ENCODE measurements around the gene TTC3. TPM values are rescaled to one million over a fixed set of nuclear protein-coding genes. Genes with fewer than 3 reads are reported as not detected.
A peak's percentile ranks its signal among the peaks of the same experiment; 100 is the strongest.

The TTC3 gene
- total RNA-seq, 2 experiments from 2014 or later, result 70.2 to 74.0 TPM

DNA sequence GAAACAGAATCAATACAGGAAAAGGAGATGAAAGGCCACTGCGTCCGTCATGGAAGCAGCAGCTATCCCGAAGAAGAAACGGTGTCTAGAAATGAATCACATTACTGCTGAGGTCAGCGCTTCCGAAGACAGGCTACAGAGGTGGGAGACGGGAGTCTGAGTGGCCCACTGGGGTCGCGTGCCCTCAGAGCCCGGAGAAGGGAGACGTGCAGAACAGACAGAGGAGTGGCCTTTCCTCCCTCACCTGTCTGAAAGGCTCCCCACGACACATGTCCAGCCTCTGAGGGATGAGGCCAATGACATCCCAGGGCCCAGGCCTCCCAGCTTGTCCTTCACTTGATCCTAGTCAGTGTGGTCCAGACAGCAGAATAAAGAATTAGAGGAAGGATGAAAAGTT is 158.2 kb downstream of the TTC3 start:
- H3K9me3 Mint-ChIP-seq, result no peaks in the 10 kb centered on the region
- TF ChIP-seq, protein P1, sequence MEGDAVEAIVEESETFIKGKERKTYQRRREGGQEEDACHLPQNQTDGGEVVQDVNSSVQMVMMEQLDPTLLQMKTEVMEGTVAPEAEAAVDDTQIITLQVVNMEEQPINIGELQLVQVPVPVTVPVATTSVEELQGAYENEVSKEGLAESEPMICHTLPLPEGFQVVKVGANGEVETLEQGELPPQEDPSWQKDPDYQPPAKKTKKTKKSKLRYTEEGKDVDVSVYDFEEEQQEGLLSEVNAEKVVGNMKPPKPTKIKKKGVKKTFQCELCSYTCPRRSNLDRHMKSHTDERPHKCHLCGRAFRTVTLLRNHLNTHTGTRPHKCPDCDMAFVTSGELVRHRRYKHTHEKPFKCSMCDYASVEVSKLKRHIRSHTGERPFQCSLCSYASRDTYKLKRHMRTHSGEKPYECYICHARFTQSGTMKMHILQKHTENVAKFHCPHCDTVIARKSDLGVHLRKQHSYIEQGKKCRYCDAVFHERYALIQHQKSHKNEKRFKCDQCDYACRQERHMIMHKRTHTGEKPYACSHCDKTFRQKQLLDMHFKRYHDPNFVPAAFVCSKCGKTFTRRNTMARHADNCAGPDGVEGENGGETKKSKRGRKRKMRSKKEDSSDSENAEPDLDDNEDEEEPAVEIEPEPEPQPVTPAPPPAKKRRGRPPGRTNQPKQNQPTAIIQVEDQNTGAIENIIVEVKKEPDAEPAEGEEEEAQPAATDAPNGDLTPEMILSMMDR (IDR thresholded peaks at IDR 0.05), result no peak
- DNase-seq (no peak), ATAC-seq (no peak)
- no peak overlapping the region for H3K4me3 Mint-ChIP-seq
- peaks cover 47% of the 10 kb centered on the region for H3K36me3 Mint-ChIP-seq (ENCODE audit: low read depth)
- peaks cover 16% of the 10 kb centered on the region for H3K4me1 Mint-ChIP-seq (ENCODE audit: low read depth)
- no peaks in the 10 kb centered on the region for H3K27me3 Mint-ChIP-seq
- intact Hi-C loops (cut with micrococcal nuclease), result no loop called here
- POLR2A ChIA-PET, result no interaction called here
- CTCF ChIA-PET, result no interaction called here
- H3K27ac Mint-ChIP-seq, result peak overlapping the region; percentile 54

DNA sequence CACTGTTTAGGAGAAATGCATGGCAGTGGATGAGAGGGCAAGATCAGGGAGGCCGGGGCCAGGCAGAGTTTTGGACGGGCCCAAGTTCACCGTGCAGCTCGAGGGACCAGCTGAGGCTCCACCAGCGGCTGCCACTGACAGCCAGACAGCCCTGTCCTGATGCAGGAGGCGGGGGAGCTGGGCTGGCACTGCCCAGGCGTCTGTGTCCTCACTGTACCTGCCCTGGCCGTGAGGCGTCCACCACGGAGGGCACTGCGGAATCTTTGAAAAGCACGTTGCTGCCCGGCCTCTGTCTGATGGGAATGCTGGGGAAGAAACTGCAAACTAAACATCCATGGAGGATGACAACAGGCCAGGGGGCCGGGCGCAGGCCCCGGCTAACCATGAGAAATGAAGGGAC is 158.6 kb downstream of the TTC3 start:
- Mint-ChIP-seq H3K27ac (peak overlapping the region; percentile 54), H3K36me3 (ENCODE audit: low read depth) (peaks cover 43% of the 10 kb centered on the region), H3K9me3 (no peaks in the 10 kb centered on the region), H3K27me3 (no peaks in the 10 kb centered on the region), H3K4me1 (ENCODE audit: low read depth) (peaks cover 13% of the 10 kb centered on the region), H3K4me3 (no peak overlapping the region)
- DNase-seq, result no peak
- no peak for ATAC-seq
- CTCF ChIA-PET, result no interaction called here
- POLR2A ChIA-PET, result no interaction called here
- intact Hi-C loops (cut with micrococcal nuclease), result no loop called here
- TF ChIP-seq, protein P1 (IDR thresholded peaks at IDR 0.05), result no peak

DNA sequence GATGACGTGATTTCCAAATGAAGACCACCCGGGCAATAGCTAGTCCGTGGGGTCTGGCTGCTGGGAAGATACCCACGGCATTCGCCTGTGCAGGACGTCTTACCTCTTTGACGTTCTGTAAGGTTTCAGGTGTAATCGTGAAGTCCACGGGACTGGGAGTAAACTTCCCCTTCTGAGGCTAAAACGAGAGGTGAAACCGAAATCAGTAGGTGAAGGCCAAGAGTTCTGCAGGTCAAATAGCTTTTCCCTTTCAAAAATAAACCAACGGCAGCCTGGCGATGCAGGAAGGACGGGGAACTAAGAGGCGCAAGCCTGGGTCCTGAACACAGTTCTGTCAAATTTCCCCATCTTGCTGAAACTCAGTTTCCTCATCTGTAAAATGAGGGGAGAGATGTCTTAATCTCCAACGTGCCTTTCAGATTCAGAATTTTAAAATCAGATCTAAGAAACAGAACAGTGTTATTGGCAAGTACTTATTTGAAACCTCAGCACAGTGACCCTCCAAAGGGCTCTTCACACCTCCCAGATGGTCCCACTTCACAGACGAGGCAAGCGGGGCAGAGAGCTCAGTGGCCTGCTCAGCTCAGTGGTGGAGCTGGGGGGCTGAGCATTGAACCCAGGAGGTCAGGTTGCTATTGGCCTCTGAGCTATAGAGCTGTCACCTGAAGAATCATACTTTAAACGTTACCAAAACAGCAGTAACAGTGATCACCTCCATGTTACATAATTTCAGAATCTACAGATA is 159.4 kb downstream of the TTC3 start:
- TF ChIP-seq, protein P1 (IDR thresholded peaks at IDR 0.05), result no peak
- Mint-ChIP-seq H3K27me3 (no peaks in the 10 kb centered on the region), H3K36me3 (ENCODE audit: low read depth) (peaks cover 42% of the 10 kb centered on the region), H3K9me3 (no peaks in the 10 kb centered on the region), H3K27ac (no peak overlapping the region), H3K4me3 (no peak overlapping the region), H3K4me1 (ENCODE audit: low read depth) (peaks cover 15% of the 10 kb centered on the region)
- ChIA-PET POLR2A (interaction anchor here (0.9 to 1.4 kb wide), 4 partner anchors 25 to 170 kb away, joined by 3 read pairs; no protein-coding TSS in a partner anchor), CTCF (no interaction called here)
- intact Hi-C loops (cut with micrococcal nuclease), result no loop called here
- no peak for DNase-seq
- ATAC-seq, result no peak

DNA sequence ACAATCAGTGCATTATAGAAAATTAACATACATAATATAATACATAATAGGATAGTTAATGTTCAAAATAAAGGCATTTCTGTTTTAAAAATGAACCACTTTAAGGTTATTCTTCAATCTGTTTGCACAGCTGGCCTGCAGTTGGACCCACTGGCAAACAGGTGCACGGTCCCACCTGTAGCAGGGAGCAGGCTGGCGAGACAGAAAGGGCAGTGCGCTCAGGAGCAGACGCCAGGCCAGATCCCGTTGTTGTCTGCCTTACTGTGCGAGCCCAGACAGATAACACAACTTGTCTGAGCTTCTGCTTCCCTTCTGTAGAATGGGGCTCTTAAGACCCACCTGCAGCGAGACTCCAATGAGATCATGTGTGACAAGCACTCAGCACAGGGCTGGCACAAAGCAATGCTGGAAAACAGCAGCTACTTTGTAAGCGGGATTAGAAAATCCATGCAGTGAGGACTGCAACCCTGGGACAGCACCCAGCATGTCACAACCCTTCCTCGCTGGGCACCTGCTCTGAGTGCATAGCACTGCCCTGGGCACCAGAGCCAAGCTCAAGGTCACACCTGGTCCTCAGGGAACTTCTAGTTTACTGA is 160.6 kb downstream of the TTC3 start:
- Mint-ChIP-seq H3K4me3 (no peak overlapping the region), H3K9me3 (no peaks in the 10 kb centered on the region), H3K27ac (no peak overlapping the region), H3K4me1 (ENCODE audit: low read depth) (peaks cover 24% of the 10 kb centered on the region), H3K36me3 (ENCODE audit: low read depth) (peaks cover 38% of the 10 kb centered on the region), H3K27me3 (no peaks in the 10 kb centered on the region)
- no peak for DNase-seq
- TF ChIP-seq, protein P1 (IDR thresholded peaks at IDR 0.05), result no peak
- intact Hi-C loops (cut with micrococcal nuclease), result no loop called here
- ATAC-seq, result no peak
- CTCF ChIA-PET, result no interaction called here
- POLR2A ChIA-PET, result interaction anchor here (0.9 to 1.6 kb wide), 3 partner anchors 10 to 137 kb away, joined by 3 to 9 read pairs (median 3); no protein-coding TSS in a partner anchor

DNA sequence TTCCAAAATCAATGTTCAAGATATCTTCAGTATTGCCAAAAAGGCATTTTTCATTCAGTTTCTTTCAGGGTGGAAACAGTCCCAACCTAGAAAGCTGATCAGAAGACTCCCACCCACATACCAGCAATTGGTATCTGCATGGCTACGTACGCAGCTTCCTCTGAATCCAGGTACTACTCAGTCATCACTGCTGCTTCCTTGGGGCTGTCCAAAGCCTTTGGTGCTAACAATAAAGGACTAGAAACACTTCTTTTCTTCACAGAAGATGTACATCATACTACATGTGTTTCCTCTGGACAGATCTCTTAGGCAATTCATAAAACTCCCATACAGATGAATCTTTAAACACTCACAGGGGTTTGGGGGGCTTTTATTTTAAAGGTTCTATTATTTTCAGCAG is 164.3 kb downstream of the TTC3 start:
- POLR2A ChIA-PET, result no interaction called here
- peak overlapping the region; percentile 77 for H3K27ac Mint-ChIP-seq
- peaks cover 29% of the 10 kb centered on the region for H3K4me1 Mint-ChIP-seq (ENCODE audit: low read depth)
- TF ChIP-seq, protein P1 (IDR thresholded peaks at IDR 0.05), result no peak
- CTCF ChIA-PET, result no interaction called here
- H3K9me3 Mint-ChIP-seq, result no peaks in the 10 kb centered on the region
- no peak overlapping the region for H3K4me3 Mint-ChIP-seq
- DNase-seq (no peak), ATAC-seq (peak; percentile 42)
- intact Hi-C loops (cut with micrococcal nuclease), result no loop called here
- H3K27me3 Mint-ChIP-seq, result no peaks in the 10 kb centered on the region
- peaks cover 42% of the 10 kb centered on the region for H3K36me3 Mint-ChIP-seq (ENCODE audit: low read depth)
